Raji (cell line): Measurements from ENCODE around the gene NOL6.

Source experiments
- POLR2A ChIP-seq: IDR thresholded peaks from 2 replicates; pipeline ENCODE4 v1.6.1; 2011; ENCODE audit warnings: low read depth, low read length, control low read depth; ENCODE audit not compliant: insufficient read depth

NOL6 gene, protein sequence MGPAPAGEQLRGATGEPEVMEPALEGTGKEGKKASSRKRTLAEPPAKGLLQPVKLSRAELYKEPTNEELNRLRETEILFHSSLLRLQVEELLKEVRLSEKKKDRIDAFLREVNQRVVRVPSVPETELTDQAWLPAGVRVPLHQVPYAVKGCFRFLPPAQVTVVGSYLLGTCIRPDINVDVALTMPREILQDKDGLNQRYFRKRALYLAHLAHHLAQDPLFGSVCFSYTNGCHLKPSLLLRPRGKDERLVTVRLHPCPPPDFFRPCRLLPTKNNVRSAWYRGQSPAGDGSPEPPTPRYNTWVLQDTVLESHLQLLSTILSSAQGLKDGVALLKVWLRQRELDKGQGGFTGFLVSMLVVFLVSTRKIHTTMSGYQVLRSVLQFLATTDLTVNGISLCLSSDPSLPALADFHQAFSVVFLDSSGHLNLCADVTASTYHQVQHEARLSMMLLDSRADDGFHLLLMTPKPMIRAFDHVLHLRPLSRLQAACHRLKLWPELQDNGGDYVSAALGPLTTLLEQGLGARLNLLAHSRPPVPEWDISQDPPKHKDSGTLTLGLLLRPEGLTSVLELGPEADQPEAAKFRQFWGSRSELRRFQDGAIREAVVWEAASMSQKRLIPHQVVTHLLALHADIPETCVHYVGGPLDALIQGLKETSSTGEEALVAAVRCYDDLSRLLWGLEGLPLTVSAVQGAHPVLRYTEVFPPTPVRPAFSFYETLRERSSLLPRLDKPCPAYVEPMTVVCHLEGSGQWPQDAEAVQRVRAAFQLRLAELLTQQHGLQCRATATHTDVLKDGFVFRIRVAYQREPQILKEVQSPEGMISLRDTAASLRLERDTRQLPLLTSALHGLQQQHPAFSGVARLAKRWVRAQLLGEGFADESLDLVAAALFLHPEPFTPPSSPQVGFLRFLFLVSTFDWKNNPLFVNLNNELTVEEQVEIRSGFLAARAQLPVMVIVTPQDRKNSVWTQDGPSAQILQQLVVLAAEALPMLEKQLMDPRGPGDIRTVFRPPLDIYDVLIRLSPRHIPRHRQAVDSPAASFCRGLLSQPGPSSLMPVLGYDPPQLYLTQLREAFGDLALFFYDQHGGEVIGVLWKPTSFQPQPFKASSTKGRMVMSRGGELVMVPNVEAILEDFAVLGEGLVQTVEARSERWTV

DNA sequence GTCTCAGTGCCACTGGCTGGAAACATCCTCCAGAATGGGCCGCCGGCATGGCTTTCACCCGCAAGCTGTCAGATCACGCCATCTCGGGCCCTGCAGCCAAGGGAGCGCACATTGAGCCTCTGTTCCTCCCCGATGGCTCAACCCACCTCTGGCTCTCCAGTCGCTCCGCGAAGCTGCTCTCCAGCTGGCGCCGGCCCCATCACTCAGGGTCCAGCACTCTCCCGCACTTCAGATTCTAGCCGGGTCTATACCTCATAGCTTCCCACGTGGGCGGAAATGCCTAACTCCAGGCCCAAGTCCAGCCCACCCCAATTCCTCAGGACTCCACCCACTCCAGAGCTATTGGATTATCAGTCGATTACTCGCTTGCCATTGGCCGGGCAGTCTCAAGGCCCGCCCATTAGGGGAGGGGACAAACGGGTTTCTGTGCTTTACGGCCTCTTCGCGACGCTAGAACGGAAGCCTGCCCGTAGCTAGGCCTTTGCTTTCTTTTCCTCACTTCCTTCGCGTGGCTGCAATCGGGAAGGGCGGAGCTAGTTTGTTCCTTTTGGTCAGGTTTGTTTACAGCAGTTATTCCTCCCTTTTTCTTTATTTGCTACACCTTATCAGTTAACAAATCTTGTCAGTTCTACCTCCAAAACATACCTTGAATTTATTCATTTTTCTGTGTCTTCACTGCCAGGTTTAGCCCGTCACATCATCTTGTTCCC lies at the start of gene NOL6:
NOL6 (minus strand) TSS at position 282 of the 710 bp plus-strand sequence; CDS start at position 200, 82 bp downstream.
- peak; percentile 77 for TF ChIP-seq POLR2A

DNA sequence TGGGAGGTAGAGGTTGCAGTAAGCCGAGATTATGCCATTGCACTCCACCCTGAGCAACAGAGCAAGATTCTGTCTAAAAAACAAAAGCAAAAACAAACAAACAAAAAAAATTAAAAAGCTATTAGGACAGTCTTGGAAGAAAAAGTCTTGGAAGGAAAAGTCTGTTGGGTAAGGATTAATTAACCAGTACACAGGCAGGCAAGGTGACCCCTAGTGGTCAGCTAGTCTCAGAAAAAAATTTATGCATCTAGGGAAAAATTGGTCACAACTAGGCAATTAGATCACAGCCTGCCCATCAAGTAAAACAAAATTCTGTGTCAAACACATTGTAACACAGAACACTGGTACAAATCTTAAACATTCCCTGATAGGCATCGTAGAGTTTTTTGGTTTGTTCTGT lies 43.6 kb upstream of the NOL6 start:
- no peak for TF ChIP-seq POLR2A

- no peak for TF ChIP-seq POLR2A
These were observed 36.8 kb upstream of the NOL6 start for GRCh38 chr9:33510262-33511183.

- no peak for TF ChIP-seq POLR2A
These were observed 33.1 kb upstream of the NOL6 start for GRCh38 chr9:33506626-33507370.

- TF ChIP-seq POLR2A = no peak
These were observed 24.7 kb upstream of the NOL6 start for GRCh38 chr9:33498387-33498786.

- TF ChIP-seq POLR2A = no peak
These were observed 15.3 kb upstream of the NOL6 start for GRCh38 chr9:33489066-33489465.

DNA sequence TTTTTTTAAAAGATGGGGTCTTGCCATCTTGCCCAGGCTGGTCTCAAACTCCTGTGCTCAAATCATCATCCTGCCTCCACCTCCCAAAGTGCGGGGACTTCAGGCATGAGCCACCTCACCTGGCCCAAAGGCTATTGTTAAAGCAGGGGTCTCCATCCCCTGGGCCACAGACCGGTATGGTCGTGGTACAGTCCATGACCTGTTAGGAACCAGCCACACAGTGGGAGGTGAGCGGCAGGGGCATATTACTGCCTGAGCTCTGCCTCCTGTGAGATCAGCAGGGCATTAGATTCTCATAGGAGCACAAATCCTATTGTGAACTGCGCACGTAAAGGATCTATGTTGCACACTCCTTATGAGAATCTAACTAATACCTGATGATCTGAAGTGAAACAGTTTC lies 7.3 kb upstream of the NOL6 start:
- TF ChIP-seq POLR2A = no peak

DNA sequence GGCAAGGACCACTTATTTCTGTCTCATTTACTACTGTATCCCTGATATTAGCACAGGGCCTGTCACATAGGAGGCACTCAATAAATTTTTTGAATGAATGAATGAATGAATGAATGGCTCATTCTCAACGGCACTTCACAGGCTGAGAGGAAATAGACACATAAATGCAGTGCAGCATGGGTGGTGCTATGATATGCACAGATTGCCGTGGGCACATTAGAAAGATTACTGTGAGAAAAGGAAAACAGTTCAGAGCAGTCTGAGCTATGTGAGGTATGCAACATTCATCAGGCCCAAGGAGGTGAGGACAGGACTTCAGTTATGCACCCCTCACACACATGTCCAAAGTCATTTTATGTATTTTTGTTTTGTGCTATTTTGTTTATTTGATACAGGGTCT lies 6.4 kb upstream of the NOL6 start:
- TF ChIP-seq POLR2A = no peak

- no peak for TF ChIP-seq POLR2A
These were observed 2.8 kb upstream of the NOL6 start for GRCh38 chr9:33476503-33476902.

DNA sequence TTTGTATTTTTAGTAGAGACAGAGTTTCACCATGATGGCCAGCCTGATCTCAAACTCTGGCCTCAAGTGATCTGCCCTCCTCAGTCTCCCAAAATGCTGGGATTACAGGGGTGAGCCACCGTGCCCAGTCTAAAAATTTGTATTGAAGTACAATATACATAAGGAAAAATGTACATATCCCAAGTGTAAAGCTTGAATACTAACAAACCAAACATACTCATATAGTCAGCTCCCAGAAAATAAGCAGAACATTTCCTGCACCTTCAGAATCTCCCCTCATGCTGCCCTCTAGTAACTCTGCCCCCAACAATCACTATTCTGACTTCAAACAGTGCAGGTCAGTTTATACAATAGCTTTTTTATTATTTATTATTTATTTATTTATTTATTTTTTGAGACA lies 1.6 kb upstream of the NOL6 start:
- no peak for TF ChIP-seq POLR2A

- TF ChIP-seq POLR2A = no peak
These were observed 676 bp downstream of the NOL6 start for GRCh38 chr9:33472881-33473615.

DNA sequence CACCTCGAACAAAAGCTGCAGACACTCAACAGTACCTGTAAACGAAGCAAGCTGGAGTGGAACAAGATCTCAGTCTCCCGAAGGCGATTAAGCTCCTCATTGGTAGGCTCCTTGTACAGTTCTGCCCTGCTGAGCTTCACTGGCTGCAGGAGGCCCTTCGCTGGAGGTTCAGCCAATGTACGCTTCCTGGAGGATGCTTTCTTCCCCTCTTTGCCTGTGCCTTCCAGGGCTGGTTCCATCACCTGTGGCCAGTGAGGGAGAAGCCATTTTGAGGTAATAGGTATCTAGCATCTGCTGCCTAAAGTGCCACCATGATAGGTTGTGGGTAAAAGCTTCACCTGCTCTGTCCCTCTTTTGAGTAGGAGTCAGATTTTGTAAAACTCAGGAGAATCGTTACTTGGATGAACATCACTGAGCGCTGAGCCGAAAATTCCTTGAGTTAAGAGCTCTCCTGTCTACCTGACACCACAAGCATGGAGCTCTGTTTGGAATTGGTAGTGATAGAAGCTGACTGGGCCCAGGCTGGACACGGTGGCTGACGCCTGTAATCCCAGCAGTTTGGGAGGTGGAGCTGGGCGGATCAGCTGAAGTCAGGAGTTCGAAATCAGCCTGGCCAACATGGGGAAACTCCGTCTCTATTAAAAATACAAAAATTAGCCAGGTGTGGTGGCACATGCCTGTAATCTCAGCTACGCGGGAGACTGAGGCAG lies 1.4 kb downstream of the NOL6 start:
- no peak for TF ChIP-seq POLR2A
